ENCODE measurements around the gene ADSS1.

Gene ADSS1

GRCh38 chr14:104783484-104784217, 59.6 kb downstream of the ADSS1 start:
- H3K27me3 ChIP-seq (replicated peaks): no peaks in the 10 kb centered on the region
- no peak overlapping the region for H3K4me3 ChIP-seq (ENCODE audit: low read depth, low read length)
- H3K36me3 ChIP-seq (replicated peaks): peaks cover 15% of the 10 kb centered on the region
- no peak for DNase-seq
- TF ChIP-seq CTCF (IDR thresholded peaks at IDR 0.05; ENCODE audit: low read depth, low read length, missing control alignments): no peak
- in situ Hi-C loops (cut with HindIII; ENCODE audit: low pct_ligation_motif_present, low sequenced_read_pairs): no loop called here
- H3K27ac ChIP-seq: no peak overlapping the region

- peaks cover 19% of the 10 kb centered on the region for H3K36me3 ChIP-seq (replicated peaks)
- in situ Hi-C loops (cut with HindIII; ENCODE audit: low pct_ligation_motif_present, low sequenced_read_pairs): no loop called here
Observed at GRCh38 chr14:104784218-104784568, 60.2 kb downstream of the ADSS1 start.

GRCh38 chr14:104784846-104785707, 61.0 kb downstream of the ADSS1 start:
- H3K27ac ChIP-seq: no peak overlapping the region
- in situ Hi-C loops (cut with HindIII; ENCODE audit: low pct_ligation_motif_present, low sequenced_read_pairs): no loop called here

More at GRCh38 chr14:104784218-104784568, 60.2 kb downstream of the ADSS1 start:
- no peak overlapping the region for H3K27ac ChIP-seq
- no peak for TF ChIP-seq CTCF (IDR thresholded peaks at IDR 0.05; ENCODE audit: low read depth, low read length, missing control alignments)
- DNase-seq: no peak
- H3K4me3 ChIP-seq (ENCODE audit: low read depth, low read length): no peak overlapping the region
- no peaks in the 10 kb centered on the region for H3K27me3 ChIP-seq (replicated peaks)

GRCh38 chr14:104785708-104786080, 61.7 kb downstream of the ADSS1 start:
- DNase-seq: no peak
- Histone ChIP-seq H3K27me3 (replicated peaks) (no peaks in the 10 kb centered on the region), H3K36me3 (replicated peaks) (peaks cover 16% of the 10 kb centered on the region), H3K4me3 (ENCODE audit: low read depth, low read length) (no peak overlapping the region), H3K27ac (no peak overlapping the region)
- TF ChIP-seq CTCF (IDR thresholded peaks at IDR 0.05; ENCODE audit: low read depth, low read length, missing control alignments): no peak
- in situ Hi-C loops (cut with HindIII; ENCODE audit: low pct_ligation_motif_present, low sequenced_read_pairs): no loop called here

More at GRCh38 chr14:104784846-104785707, 61.0 kb downstream of the ADSS1 start:
- DNase-seq: no peak
- no peaks in the 10 kb centered on the region for H3K27me3 ChIP-seq (replicated peaks)
- no peak overlapping the region for H3K4me3 ChIP-seq (ENCODE audit: low read depth, low read length)
- TF ChIP-seq CTCF (IDR thresholded peaks at IDR 0.05; ENCODE audit: low read depth, low read length, missing control alignments): no peak
- peaks cover 19% of the 10 kb centered on the region for H3K36me3 ChIP-seq (replicated peaks)

DNA sequence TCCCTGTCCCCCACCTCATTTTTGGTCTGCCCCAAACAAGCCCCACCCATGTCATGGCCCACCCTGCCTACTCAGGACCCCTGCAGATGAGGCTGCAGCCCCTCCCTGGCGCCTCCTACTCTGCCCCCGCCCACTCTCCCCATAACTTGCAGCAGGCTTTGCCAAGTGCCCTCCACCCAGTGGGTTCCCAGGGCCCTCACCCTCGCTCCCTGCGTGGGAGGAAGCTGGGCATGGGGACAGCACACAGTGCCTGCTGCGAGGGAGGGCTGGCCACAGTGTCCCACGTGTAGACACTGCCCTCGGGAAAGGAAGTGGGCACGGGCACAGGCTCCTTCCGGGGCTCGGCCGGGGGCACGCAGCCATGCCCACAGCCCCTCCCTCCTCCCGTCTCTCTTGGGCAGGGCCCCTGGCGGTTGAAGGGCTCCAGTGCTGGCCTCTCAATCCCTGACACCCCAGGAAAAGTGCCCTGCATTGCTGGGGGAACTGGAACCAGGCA, 62.1 kb downstream of the ADSS1 start:
- Histone ChIP-seq H3K27me3 (replicated peaks) (no peaks in the 10 kb centered on the region), H3K4me3 (ENCODE audit: low read depth, low read length) (no peak overlapping the region), H3K27ac (no peak overlapping the region), H3K36me3 (replicated peaks) (peaks cover 20% of the 10 kb centered on the region)
- no peak for DNase-seq
- no peak for TF ChIP-seq CTCF (IDR thresholded peaks at IDR 0.05; ENCODE audit: low read depth, low read length, missing control alignments)
- in situ Hi-C loops (cut with HindIII; ENCODE audit: low pct_ligation_motif_present, low sequenced_read_pairs): no loop called here
